Fibroblast of lung (primary cell): ENCODE measurements around the gene CDNF. TPM values are rescaled to one million over a fixed set of nuclear protein-coding genes. Genes with fewer than 3 reads are reported as not detected.

Source experiments
- DNase-seq, 2 donors: peaks; one replicate each; pipeline versions ENCODE4 v3.0.0 to v3.0.0-alpha.2; 2010; ENCODE audit warnings: low read depth in 2 of 2
- H2AFZ ChIP-seq: 2 replicates; pipeline ENCODE4 v1.5.1; 2012; ENCODE audit warnings: low read length, control low read depth, inconsistent platforms
- H3K27ac ChIP-seq: 2 replicates; pipeline ENCODE4 v1.5.1; 2011; ENCODE audit warnings: low read length, control low read depth; ENCODE audit not compliant: insufficient read depth
- H3K27me3 ChIP-seq: 2 replicates; pipeline ENCODE4 v1.5.1; 2011; ENCODE audit warnings: mild to moderate bottlenecking, low read length; ENCODE audit not compliant: control insufficient read depth, insufficient read depth
- H3K36me3 ChIP-seq: 2 replicates; pipeline ENCODE4 v1.5.1; 2011; ENCODE audit warnings: low read length; ENCODE audit not compliant: control insufficient read depth, insufficient read depth
- H3K4me1 ChIP-seq: 2 replicates; pipeline ENCODE4 v1.5.1; 2011; ENCODE audit warnings: low read length; ENCODE audit not compliant: control insufficient read depth, insufficient read depth; ENCODE audit errors: extremely low read depth
- H3K4me2 ChIP-seq: 2 replicates; pipeline ENCODE4 v1.5.1; 2011; ENCODE audit warnings: low read length, control low read depth; ENCODE audit not compliant: insufficient read depth; ENCODE audit errors: extremely low read depth
- H3K4me3 ChIP-seq, 4 experiments: fragments of 200-600 bp in 1 of 4; sonication (generic) in 1 of 4; replicated peaks in 1 of 4; 2 replicates each; pipeline ENCODE4 v1.5.1; 2011 to 2016; ENCODE audit warnings: low read length in 4 of 4, low read depth in 3 of 4, mild to moderate bottlenecking in 3 of 4, control low read depth in 2 of 4, inconsistent platforms in 1 of 4, mixed read lengths in 1 of 4; ENCODE audit not compliant: insufficient read depth in 1 of 4; ENCODE audit errors: control extremely low read depth in 1 of 4
- H3K79me2 ChIP-seq: 2 replicates; pipeline ENCODE4 v1.5.1; 2012; ENCODE audit warnings: mild to moderate bottlenecking, low read length, inconsistent platforms; ENCODE audit not compliant: control insufficient read depth, insufficient read depth
- H3K9ac ChIP-seq: 2 replicates; pipeline ENCODE4 v1.5.1; 2011; ENCODE audit warnings: mild to moderate bottlenecking, low read length, control low read depth; ENCODE audit not compliant: insufficient read depth
- H3K9me3 ChIP-seq: 2 replicates; pipeline ENCODE4 v1.5.1; 2012; ENCODE audit warnings: low read depth, low read length; ENCODE audit not compliant: control insufficient read depth, insufficient read depth
- H4K20me1 ChIP-seq: 2 replicates; pipeline ENCODE4 v1.5.1; 2011; ENCODE audit warnings: low read length; ENCODE audit not compliant: control insufficient read depth, insufficient read depth; ENCODE audit errors: extremely low read depth
- CTCF ChIP-seq, 2 donors: IDR thresholded peaks in 1 of 2; conservative IDR thresholded peaks in 1 of 2; 1 replicate in 1 of 2; 2 replicates in 1 of 2; pipeline ENCODE4 v1.5.1; 2011 to 2012; ENCODE audit warnings: low read length in 2 of 2, control low read depth in 1 of 2, inconsistent platforms in 1 of 2, low read depth in 1 of 2, mild to moderate bottlenecking in 1 of 2
- EZH2 ChIP-seq: IDR thresholded peaks from 2 replicates; pipeline ENCODE4 v1.5.1; 2012; ENCODE audit warnings: low read length, control low read depth, mild to moderate bottlenecking; ENCODE audit errors: missing control alignments
- polyA plus RNA-seq, 2 donors: library from polyadenylated mRNA; depleted of rRNA in 1 of 2; stranded (reverse) in 1 of 2; unstranded in 1 of 2; fragments of >200 nt; gene quantifications; 2 replicates each; pipeline ENCODE4 v1.2.1, GENCODE V29; 2011 to 2012; ENCODE audit warnings: missing spikeins in 1 of 2
- total RNA-seq: library from RNA; depleted of rRNA; stranded (reverse); fragments of >200 nt; gene quantifications from 2 replicates; pipeline ENCODE4 v1.2.1, GENCODE V29; 2014

Gene CDNF
- total and polyA plus RNA-seq, 2 donors (not counting 1 experiment from before 2014, with no cell fraction given), result 1.2 to 3.4 TPM

- Histone ChIP-seq H2AFZ (no peak overlapping the region), H3K27ac (no peak overlapping the region), H3K9me3 (no peaks in the 10 kb centered on the region), H4K20me1 (no peaks in the 10 kb centered on the region), H3K4me1 (no peaks in the 10 kb centered on the region), H3K27me3 (no peaks in the 10 kb centered on the region), H3K4me2 (no peak overlapping the region), H3K4me3 (no peak overlapping the region), H3K36me3 (no peaks in the 10 kb centered on the region), H3K9ac (no peak overlapping the region), H3K79me2 (no peaks in the 10 kb centered on the region)
- TF ChIP-seq CTCF (conservative IDR thresholded peaks at IDR 0.05 in 1 of 2, IDR thresholded peaks at IDR 0.05 in 1 of 2; ENCODE audit: low read depth in 1 of 2, low read length in 2 of 2), result no peak
- TF ChIP-seq EZH2, result no peak
- no peak for DNase-seq
Observed at GRCh38 chr10:14784459-14785055, 53.3 kb downstream of the CDNF start.

- H3K27ac ChIP-seq, result no peak overlapping the region
- no peak overlapping the region for H3K4me3 ChIP-seq
- DNase-seq, result peak in 1 of 2 donors; percentile 2
- no peaks in the 10 kb centered on the region for H4K20me1 ChIP-seq
- no peak for TF ChIP-seq CTCF (conservative IDR thresholded peaks at IDR 0.05 in 1 of 2, IDR thresholded peaks at IDR 0.05 in 1 of 2; ENCODE audit: low read depth in 1 of 2, low read length in 2 of 2)
- no peak for TF ChIP-seq EZH2
- no peak overlapping the region for H3K9ac ChIP-seq
- no peaks in the 10 kb centered on the region for H3K9me3 ChIP-seq
- peaks cover 8% of the 10 kb centered on the region for H3K4me1 ChIP-seq
- H3K79me2 ChIP-seq, result no peaks in the 10 kb centered on the region
- no peaks in the 10 kb centered on the region for H3K36me3 ChIP-seq
- no peak overlapping the region for H2AFZ ChIP-seq
- H3K4me2 ChIP-seq, result no peak overlapping the region
- H3K27me3 ChIP-seq, result no peaks in the 10 kb centered on the region
Observed at GRCh38 chr10:14782691-14783363, 55.0 kb downstream of the CDNF start.

GRCh38 chr10:14781763-14782162 is 56.1 kb downstream of the CDNF start:
- Histone ChIP-seq H3K36me3 (no peaks in the 10 kb centered on the region), H2AFZ (no peak overlapping the region), H3K9me3 (no peaks in the 10 kb centered on the region), H3K79me2 (no peaks in the 10 kb centered on the region), H3K9ac (no peak overlapping the region), H3K27ac (no peak overlapping the region), H3K4me2 (no peak overlapping the region), H4K20me1 (no peaks in the 10 kb centered on the region), H3K4me3 (no peak overlapping the region), H3K4me1 (peaks cover 8% of the 10 kb centered on the region), H3K27me3 (no peaks in the 10 kb centered on the region)
- no peak for TF ChIP-seq CTCF (conservative IDR thresholded peaks at IDR 0.05 in 1 of 2, IDR thresholded peaks at IDR 0.05 in 1 of 2; ENCODE audit: low read depth in 1 of 2, low read length in 2 of 2)
- no peak for TF ChIP-seq EZH2
- DNase-seq, result no peak
